GM06990 (cell line): ENCODE data around the gene SEMA4G.

Experiments used
- DNase-seq: peaks from one replicate; pipeline ENCODE4 v3.0.0-alpha.2; 2011; ENCODE audit not compliant: insufficient read length; ENCODE audit errors: extremely low read depth
- H3K27me3 ChIP-seq: replicated peaks from 2 replicates; pipeline ENCODE4 v1.6.0; 2011; ENCODE audit warnings: low read length; ENCODE audit not compliant: control insufficient read depth, insufficient read depth
- H3K36me3 ChIP-seq: 2 replicates; pipeline ENCODE4 v1.5.1; 2011; ENCODE audit warnings: low read length; ENCODE audit not compliant: control insufficient read depth, insufficient read depth
- H3K4me3 ChIP-seq: replicated peaks from 2 replicates; pipeline ENCODE4 v1.5.1; 2011; ENCODE audit warnings: low read depth, mild to moderate bottlenecking, control low read depth, low read length
- CTCF ChIP-seq: IDR thresholded peaks from 2 replicates; pipeline ENCODE4 v1.5.1; 2011; ENCODE audit warnings: low read length, control low read depth, mild to moderate bottlenecking, inconsistent platforms; ENCODE audit not compliant: insufficient read depth, poor library complexity, severe bottlenecking

Gene SEMA4G

DNA sequence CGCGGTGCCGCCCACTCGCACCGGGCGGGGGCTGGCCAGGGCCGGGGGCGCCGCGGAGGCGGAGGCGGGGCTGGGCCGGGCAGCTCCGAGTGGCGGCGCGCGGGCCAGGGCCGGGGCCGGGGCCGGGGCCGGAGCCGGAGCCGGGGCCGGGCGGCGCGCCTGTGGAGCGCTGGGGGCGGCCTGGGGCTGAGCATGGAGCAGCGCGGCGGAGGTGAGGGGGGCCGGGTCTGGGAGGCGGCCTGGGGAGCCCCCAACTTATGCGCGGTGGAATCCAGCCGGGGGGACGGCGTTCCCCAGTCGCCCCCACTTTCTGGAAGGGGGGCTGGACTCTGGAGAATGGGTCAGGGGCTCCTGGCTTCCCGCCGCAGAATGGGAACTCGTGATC, 30.4 kb downstream of the SEMA4G start, which contains the start of gene LZTS2:
LZTS2 (plus strand) TSS at position 67 of the 385 bp plus-strand sequence. CDS start 2,731 bp downstream, outside the sequence.
- no peaks in the 10 kb centered on the region for H3K27me3 ChIP-seq
- TF ChIP-seq CTCF, result no peak
- DNase-seq, result no peak
- H3K36me3 ChIP-seq, result peaks cover 5% of the 10 kb centered on the region
- peak within 1 kb of the TSS; percentile 92 for H3K4me3 ChIP-seq

GRCh38 chr10:101000127-101000914, 31.0 kb downstream of the SEMA4G start:
- no peak for DNase-seq
- no peak for TF ChIP-seq CTCF
- H3K27me3 ChIP-seq, result no peaks in the 10 kb centered on the region
- H3K36me3 ChIP-seq, result peaks cover 4% of the 10 kb centered on the region
- H3K4me3 ChIP-seq, result peak overlapping the region; percentile 53

GRCh38 chr10:101000915-101001658, 31.8 kb downstream of the SEMA4G start:
- no peak for DNase-seq
- no peak overlapping the region for H3K4me3 ChIP-seq
- no peak for TF ChIP-seq CTCF
- no peaks in the 10 kb centered on the region for H3K27me3 ChIP-seq
- H3K36me3 ChIP-seq, result peaks cover 4% of the 10 kb centered on the region

DNA sequence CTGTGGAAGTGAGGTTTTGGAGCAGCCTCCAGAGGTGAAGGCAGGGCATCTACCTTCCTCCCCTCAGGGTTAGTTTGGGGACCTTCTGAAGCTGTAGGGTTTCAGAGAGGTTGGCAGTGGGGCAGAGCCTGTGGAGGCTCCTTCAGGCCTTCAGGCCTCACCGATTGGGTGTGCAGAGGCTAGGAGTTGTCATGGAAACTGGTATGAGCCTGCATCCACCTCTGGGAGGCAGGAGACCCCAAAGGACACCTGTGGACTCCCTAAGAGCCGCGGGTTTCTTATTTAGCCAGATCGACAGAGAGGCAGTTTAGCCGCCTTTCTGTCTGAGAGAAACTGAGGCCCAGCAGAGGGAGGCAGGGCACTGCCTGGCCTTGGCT, 32.3 kb downstream of the SEMA4G start:
- no peaks in the 10 kb centered on the region for H3K27me3 ChIP-seq
- no peak overlapping the region for H3K4me3 ChIP-seq
- DNase-seq, result no peak
- peaks cover 4% of the 10 kb centered on the region for H3K36me3 ChIP-seq
- TF ChIP-seq CTCF, result no peak

- Histone ChIP-seq H3K36me3 (peaks cover 4% of the 10 kb centered on the region), H3K4me3 (no peak overlapping the region), H3K27me3 (no peaks in the 10 kb centered on the region)
- no peak for DNase-seq
- TF ChIP-seq CTCF, result no peak
Observed at GRCh38 chr10:101002456-101002855, 33.2 kb downstream of the SEMA4G start.
